Transverse colon (tissue), 3 donors: ENCODE data around the gene EID3.

Experiments used
- EP300 ChIP-seq: sonication (generic); formaldehyde crosslinking; IDR thresholded peaks from one replicate; pipeline ENCODE4 v1.6.1; 2017; ENCODE audit warnings: antibody characterized with exemption, low read depth
- POLR2A ChIP-seq: fragments of 450-650 bp; IDR thresholded peaks from one replicate; pipeline ENCODE4 v1.6.1; 2016; ENCODE audit warnings: antibody characterized with exemption, mild to moderate bottlenecking, moderate library complexity
- TF ChIP-seq, protein P1 (sequence below), 5 experiments: fragments of 200-600 bp in 3 of 5; fragments of 450-650 bp in 2 of 5; sonication (generic) in 3 of 5; IDR thresholded peaks; 1 replicate in 2 of 5; 2 replicates in 3 of 5; pipeline ENCODE4 v1.5.1; 2016 to 2017; ENCODE audit warnings: antibody characterized with exemption in 5 of 5, inconsistent platforms in 3 of 5, mild to moderate bottlenecking in 2 of 5, moderate library complexity in 1 of 5

DNA sequence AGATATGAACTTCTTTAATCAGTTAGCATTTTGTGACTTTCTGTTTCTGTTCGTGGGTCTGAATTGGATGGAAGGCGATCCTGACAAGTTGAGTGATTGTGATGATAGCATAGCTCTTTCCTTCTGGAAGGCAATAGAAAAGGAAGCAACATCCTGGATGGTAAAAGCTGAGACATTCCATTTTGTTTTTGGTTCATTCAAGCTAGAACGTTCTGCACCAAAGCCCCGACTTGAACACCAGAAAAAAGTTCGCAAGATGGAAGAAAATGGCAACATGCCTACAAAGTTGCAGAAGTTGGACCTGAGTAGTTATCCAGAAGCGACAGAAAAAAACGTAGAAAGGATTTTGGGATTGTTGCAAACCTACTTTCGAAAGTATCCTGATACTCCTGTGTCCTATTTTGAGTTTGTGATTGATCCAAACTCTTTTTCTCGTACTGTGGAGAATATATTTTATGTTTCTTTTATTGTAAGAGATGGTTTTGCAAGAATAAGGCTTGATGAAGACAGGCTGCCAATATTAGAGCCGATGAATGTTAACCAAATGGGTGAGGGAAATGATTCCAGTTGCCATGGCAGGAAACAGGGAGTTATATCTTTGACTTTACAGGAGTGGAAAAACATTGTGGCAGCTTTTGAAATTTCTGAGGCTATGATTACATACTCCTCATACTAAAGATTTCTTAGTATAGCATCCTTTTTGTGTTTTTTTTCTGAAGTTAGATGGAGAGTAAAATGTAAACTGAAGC, 896 bp downstream of the EID3 start:
- no peak for TF ChIP-seq POLR2A
- TF ChIP-seq, protein P1, sequence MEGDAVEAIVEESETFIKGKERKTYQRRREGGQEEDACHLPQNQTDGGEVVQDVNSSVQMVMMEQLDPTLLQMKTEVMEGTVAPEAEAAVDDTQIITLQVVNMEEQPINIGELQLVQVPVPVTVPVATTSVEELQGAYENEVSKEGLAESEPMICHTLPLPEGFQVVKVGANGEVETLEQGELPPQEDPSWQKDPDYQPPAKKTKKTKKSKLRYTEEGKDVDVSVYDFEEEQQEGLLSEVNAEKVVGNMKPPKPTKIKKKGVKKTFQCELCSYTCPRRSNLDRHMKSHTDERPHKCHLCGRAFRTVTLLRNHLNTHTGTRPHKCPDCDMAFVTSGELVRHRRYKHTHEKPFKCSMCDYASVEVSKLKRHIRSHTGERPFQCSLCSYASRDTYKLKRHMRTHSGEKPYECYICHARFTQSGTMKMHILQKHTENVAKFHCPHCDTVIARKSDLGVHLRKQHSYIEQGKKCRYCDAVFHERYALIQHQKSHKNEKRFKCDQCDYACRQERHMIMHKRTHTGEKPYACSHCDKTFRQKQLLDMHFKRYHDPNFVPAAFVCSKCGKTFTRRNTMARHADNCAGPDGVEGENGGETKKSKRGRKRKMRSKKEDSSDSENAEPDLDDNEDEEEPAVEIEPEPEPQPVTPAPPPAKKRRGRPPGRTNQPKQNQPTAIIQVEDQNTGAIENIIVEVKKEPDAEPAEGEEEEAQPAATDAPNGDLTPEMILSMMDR (IDR thresholded peaks at IDR 0.05), result no peak
- no peak for TF ChIP-seq EP300
